Neutrophil (primary cell): ENCODE data around the gene THSD4.

ENCODE experiments used
- H3K27ac ChIP-seq: fragments of 200-600 bp; sonication (generic); 2 replicates; pipeline ENCODE4 v1.5.1; 2016; ENCODE audit warnings: mild to moderate bottlenecking, moderate library complexity
- H3K27me3 ChIP-seq: fragments of 200-600 bp; sonication (generic); 2 replicates; pipeline ENCODE4 v1.6.0; 2016; ENCODE audit warnings: mild to moderate bottlenecking
- H3K36me3 ChIP-seq: fragments of 200-600 bp; sonication (generic); 2 replicates; pipeline ENCODE4 v1.5.1; 2017
- H3K4me1 ChIP-seq, 2 experiments: fragments of 200-600 bp in 1 of 2; sonication (generic) in 1 of 2; 1 replicate in 1 of 2; 2 replicates in 1 of 2; pipeline versions ENCODE4 v1.5.1 to v1.6.1; 2013 to 2016; ENCODE audit warnings: low read depth in 1 of 2, low read length in 1 of 2, mild to moderate bottlenecking in 1 of 2, moderate library complexity in 1 of 2; ENCODE audit not compliant: control insufficient read depth in 1 of 2, insufficient read depth in 1 of 2
- H3K4me3 ChIP-seq, 2 experiments: fragments of 200-600 bp in 1 of 2; sonication (generic) in 1 of 2; 1 replicate in 1 of 2; 2 replicates in 1 of 2; pipeline ENCODE4 v1.5.1; 2013 to 2016; ENCODE audit warnings: low read depth in 1 of 2, low read length in 1 of 2, mild to moderate bottlenecking in 1 of 2, moderate library complexity in 1 of 2
- H3K9me3 ChIP-seq: fragments of 200-600 bp; sonication (generic); 2 replicates; pipeline ENCODE4 v1.5.1; 2016
- TF ChIP-seq, protein P1 (sequence below): fragments of 200-600 bp; sonication (generic); IDR thresholded peaks from 2 replicates; pipeline ENCODE4 v1.5.1; 2016; ENCODE audit warnings: antibody characterized with exemption

The THSD4 gene

DNA sequence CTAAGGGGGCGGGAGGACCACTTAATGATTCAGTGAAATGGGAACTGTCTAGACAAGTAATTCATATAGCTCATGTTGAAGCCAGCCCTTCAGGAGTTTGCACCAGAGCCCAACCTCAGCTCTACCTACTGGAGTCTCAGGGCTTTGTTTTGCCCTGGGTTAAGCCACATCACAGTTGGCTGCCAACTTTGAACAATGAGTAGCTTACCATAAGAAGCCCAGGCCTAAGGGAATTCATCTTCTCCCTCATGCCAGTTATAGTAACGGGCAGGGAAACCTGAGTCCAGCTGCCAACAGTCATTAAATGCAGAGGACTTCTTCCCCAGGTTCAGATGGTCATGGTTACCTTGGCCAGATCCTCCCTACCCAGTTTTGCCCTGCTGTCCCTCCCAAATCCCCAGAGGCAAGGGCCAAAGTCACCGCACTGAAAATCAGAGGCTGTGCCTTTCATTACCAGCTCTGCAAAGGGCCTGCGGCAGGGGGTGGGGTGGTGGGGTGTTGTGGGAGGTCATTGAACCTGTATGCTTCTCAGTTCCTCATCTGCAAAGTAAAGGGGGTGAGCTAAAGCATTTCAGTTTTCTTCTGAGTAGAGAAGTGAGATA is 392.9 kb downstream of the THSD4 start:
- H3K27me3 ChIP-seq, result peaks cover 9% of the 10 kb centered on the region
- no peaks in the 10 kb centered on the region for H3K4me1 ChIP-seq
- H3K36me3 ChIP-seq, result no peaks in the 10 kb centered on the region
- no peaks in the 10 kb centered on the region for H3K9me3 ChIP-seq
- H3K4me3 ChIP-seq, result no peak overlapping the region
- H3K27ac ChIP-seq, result no peak overlapping the region
- TF ChIP-seq, protein P1, sequence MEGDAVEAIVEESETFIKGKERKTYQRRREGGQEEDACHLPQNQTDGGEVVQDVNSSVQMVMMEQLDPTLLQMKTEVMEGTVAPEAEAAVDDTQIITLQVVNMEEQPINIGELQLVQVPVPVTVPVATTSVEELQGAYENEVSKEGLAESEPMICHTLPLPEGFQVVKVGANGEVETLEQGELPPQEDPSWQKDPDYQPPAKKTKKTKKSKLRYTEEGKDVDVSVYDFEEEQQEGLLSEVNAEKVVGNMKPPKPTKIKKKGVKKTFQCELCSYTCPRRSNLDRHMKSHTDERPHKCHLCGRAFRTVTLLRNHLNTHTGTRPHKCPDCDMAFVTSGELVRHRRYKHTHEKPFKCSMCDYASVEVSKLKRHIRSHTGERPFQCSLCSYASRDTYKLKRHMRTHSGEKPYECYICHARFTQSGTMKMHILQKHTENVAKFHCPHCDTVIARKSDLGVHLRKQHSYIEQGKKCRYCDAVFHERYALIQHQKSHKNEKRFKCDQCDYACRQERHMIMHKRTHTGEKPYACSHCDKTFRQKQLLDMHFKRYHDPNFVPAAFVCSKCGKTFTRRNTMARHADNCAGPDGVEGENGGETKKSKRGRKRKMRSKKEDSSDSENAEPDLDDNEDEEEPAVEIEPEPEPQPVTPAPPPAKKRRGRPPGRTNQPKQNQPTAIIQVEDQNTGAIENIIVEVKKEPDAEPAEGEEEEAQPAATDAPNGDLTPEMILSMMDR, result no peak

DNA sequence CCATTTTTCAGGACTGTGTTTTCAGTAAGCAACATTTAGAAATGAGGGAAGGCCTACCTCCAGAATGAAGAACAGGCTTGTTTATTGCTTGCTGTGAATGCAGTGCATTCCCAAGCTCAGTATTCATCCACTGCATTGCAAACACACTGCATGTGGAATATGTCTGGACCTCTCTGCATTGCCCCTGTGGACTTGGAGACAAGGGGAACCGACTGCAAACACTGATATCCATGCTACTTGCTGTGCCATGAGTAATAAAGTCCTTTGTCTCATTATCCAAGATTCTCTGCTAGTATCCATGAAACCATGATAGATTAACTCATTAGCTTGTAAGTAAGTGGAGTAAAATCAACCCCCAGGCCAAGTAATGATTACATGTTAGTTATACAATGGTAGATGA is 393.9 kb downstream of the THSD4 start:
- TF ChIP-seq, protein P1, result no peak
- peaks cover 16% of the 10 kb centered on the region for H3K27me3 ChIP-seq
- no peaks in the 10 kb centered on the region for H3K36me3 ChIP-seq
- no peaks in the 10 kb centered on the region for H3K9me3 ChIP-seq
- H3K4me1 ChIP-seq, result no peaks in the 10 kb centered on the region
- H3K27ac ChIP-seq, result no peak overlapping the region
- H3K4me3 ChIP-seq, result no peak overlapping the region

DNA sequence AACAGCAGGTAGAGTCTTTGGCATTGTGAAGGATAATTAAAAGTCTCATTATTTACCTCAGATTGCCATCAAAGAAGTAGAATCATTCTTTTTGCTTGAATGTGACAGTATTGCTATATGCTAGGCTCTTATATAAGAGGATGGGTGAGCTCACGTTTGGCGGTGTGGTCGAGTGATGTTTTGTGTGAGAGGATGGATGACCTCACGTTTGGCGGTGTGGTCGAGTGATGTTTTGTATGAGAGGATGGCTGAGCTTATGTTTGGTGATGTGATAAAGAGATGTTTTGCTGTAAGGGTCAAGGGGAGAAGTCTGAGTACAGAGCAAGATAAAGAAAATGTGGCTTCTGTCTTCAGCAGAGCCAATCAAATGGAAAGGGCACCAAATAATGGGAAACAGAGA is 395.5 kb downstream of the THSD4 start:
- H3K4me3 ChIP-seq, result no peak overlapping the region
- TF ChIP-seq, protein P1, result no peak
- no peaks in the 10 kb centered on the region for H3K36me3 ChIP-seq
- H3K27ac ChIP-seq, result no peak overlapping the region
- H3K4me1 ChIP-seq, result no peaks in the 10 kb centered on the region
- H3K27me3 ChIP-seq, result peaks cover 32% of the 10 kb centered on the region
- H3K9me3 ChIP-seq, result no peaks in the 10 kb centered on the region

DNA sequence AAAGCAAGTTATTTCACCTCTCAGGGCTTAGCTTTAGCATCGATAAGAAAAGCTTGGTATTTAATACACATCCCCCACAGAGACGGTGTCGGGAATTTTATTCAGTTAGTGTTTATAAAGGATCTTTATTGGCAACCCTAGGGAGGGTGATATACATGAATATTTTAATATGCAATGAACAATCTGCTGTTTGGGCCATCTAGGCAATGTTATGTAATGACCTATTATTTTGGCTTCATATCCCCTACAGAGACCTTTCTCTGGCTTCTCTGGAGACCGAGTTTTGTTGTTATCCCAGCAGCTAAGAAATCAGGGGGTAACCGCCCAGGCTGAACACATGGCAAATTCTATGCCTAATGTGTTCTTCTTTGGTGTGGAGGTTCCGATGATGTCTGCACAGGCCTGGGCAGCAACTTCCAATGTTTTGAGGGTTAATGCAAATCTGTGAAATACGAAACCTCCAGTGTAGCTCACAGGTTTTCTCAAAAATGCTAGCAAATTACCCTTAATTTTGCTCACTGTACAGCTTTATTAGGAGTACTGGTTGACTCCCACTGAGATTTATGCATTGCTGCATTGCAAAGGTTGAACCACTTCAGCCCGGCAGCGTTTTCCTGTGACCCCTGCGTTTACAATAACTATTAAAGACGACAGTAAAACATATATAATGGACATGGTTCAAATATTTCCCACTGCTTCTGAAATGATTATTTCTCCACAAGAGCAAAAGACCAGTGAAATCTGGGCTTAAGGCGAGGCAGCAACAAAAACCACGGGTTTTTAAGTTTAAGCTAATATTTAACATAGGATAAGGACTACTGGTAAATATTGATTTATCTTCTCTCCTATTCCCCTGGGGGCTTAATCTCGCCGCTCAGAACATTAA is 396.8 kb downstream of the THSD4 start:
- Histone ChIP-seq H3K36me3 (no peaks in the 10 kb centered on the region), H3K9me3 (no peaks in the 10 kb centered on the region), H3K4me3 (no peak overlapping the region), H3K4me1 (no peaks in the 10 kb centered on the region), H3K27ac (no peak overlapping the region), H3K27me3 (peaks cover 45% of the 10 kb centered on the region)
- TF ChIP-seq, protein P1, result no peak

DNA sequence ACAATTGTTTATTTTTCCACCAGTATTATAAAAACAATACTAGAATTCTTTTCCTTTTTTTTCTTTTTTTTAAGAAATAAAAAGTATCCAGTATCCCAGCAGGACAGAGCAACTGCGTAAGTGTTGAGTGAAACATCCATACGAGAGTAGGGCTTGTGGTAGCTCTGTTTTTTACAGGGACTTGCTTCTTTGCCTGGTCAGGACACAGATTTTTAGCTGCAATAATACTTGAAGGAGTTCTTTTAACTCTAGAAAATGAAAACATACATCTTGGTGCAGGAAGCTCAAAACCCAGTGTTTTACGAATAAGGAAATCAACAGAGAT is 397.4 kb downstream of the THSD4 start:
- Histone ChIP-seq H3K27me3 (peaks cover 51% of the 10 kb centered on the region), H3K4me1 (no peaks in the 10 kb centered on the region), H3K36me3 (no peaks in the 10 kb centered on the region), H3K27ac (no peak overlapping the region), H3K4me3 (no peak overlapping the region), H3K9me3 (no peaks in the 10 kb centered on the region)
- TF ChIP-seq, protein P1, result no peak
